ENCODE measurements around the gene LYSET. TPM values are rescaled to one million over a fixed set of nuclear protein-coding genes. Genes with fewer than 3 reads are reported as not detected.

LYSET gene
- total RNA-seq (1 to 10 TPM; 5.8 TPM), total RNA-seq (4.6 to 12.9 (median 8.4) reads per million in 172 experiments)
- 17.1 TPM for polyA plus RNA-seq (2013, experiment 1 of 2)
- polyA plus RNA-seq (2013, experiment 2 of 2) = 14.4 TPM

- Mint-ChIP-seq H3K36me3 (ENCODE audit: low read depth) (peaks cover 54% of the 10 kb centered on the region), H3K27me3 (no peaks in the 10 kb centered on the region), H3K27ac (peak within 1 kb of the TSS; percentile 98), H3K4me1 (ENCODE audit: low read depth) (peaks cover 56% of the 10 kb centered on the region), H3K9me3 (no peaks in the 10 kb centered on the region), H3K4me3 (peak within 1 kb of the TSS; percentile 98)
- ChIA-PET CTCF (interaction anchor here (0.7 to 5.2 kb wide), 14 partner anchors 8 to 72 kb away, joined by 3 to 37 read pairs (median 6); partner anchors contain the start of genes GON7 and UBR7), POLR2A (interaction anchor here (0.6 to 4.2 kb wide), 19 partner anchors 8 to 1078 kb away, joined by 3 to 101 read pairs (median 5); partner anchors contain the start of genes ATXN3, GOLGA5, GON7 and ITPK1)
- Histone ChIP-seq H3K27ac (ENCODE audit: low read depth in 1 of 2, low read length in 2 of 2) (peak within 1 kb of the TSS; percentile 96 to 97), H3K27me3 (ENCODE audit: control insufficient read depth in 1 of 2, insufficient read depth in 2 of 2, low read length in 2 of 2) (no peaks in the 10 kb centered on the region), H3K4me3 (ENCODE audit: low read length) (peak within 1 kb of the TSS; percentile 89), H3K36me3 (ENCODE audit: insufficient read depth, low read length) (peaks cover 45% of the 10 kb centered on the region), H3K4me1 (ENCODE audit: insufficient read depth, low read length) (peaks cover 31% of the 10 kb centered on the region), H3K9me3 (ENCODE audit: control insufficient read depth in 1 of 2, insufficient read depth in 1 of 2, low read length in 2 of 2) (no peaks in the 10 kb centered on the region)
- intact Hi-C loops (cut with DNase I, micrococcal nuclease) = loop anchor here (1.0 to 5.0 kb wide), 3 partner anchors 23 to 1077 kb away; partner anchors contain the start of genes GON7 (in 2 of the 2), UBR7 (in 2 of the 2), ATXN3 (in 1 of the 2) and BTBD7 (in 1 of the 2)
- ATAC-seq (ENCODE audit: poor library complexity) = peak; percentile 84
- peak; percentile 83 to 98 (median 91) for DNase-seq
- peak; percentile 29 for TF ChIP-seq CTCF (IDR thresholded peaks at IDR 0.05)
These were observed at the start of gene LYSET, which contains the start of gene MOAP1 for GRCh38 chr14:93184391-93185348. TSS of gene LYSET (plus strand) at chr14:93185317. CDS start at chr14:93185406, 89 bp downstream. TSS of gene MOAP1 (minus strand) at chr14:93184897. CDS start at chr14:93184242, 655 bp downstream.

- no peak overlapping the region for H3K27ac ChIP-seq (ENCODE audit: low read depth in 1 of 2, low read length in 2 of 2)
These were observed 49.7 kb upstream of the LYSET start for GRCh38 chr14:93135399-93135798.

More at GRCh38 chr14:93135399-93135798, 49.7 kb upstream of the LYSET start:
- Mint-ChIP-seq H3K27me3 (no peaks in the 10 kb centered on the region), H3K4me1 (ENCODE audit: low read depth) (peaks cover 6% of the 10 kb centered on the region), H3K4me3 (no peak overlapping the region), H3K27ac (no peak overlapping the region), H3K9me3 (no peaks in the 10 kb centered on the region), H3K36me3 (ENCODE audit: low read depth) (no peaks in the 10 kb centered on the region)
- Histone ChIP-seq H3K27me3 (ENCODE audit: control insufficient read depth in 1 of 2, insufficient read depth in 2 of 2, low read length in 2 of 2) (no peaks in the 10 kb centered on the region), H3K9me3 (ENCODE audit: control insufficient read depth in 1 of 2, insufficient read depth in 1 of 2, low read length in 2 of 2) (no peaks in the 10 kb centered on the region), H3K4me3 (ENCODE audit: low read length) (no peak overlapping the region), H3K4me1 (ENCODE audit: insufficient read depth, low read length) (no peaks in the 10 kb centered on the region), H3K36me3 (ENCODE audit: insufficient read depth, low read length) (no peaks in the 10 kb centered on the region)
- intact Hi-C loops (cut with DNase I, micrococcal nuclease) = no loop called here
- ChIA-PET CTCF (no interaction called here), POLR2A (no interaction called here)
- ATAC-seq (ENCODE audit: poor library complexity) (no peak), DNase-seq (no peak)
- TF ChIP-seq CTCF (IDR thresholded peaks at IDR 0.05) = no peak

Measured in CD4-positive, alpha-beta T cell (primary cell).